Glutamatergic neuron (in vitro differentiated cells): Measurements from ENCODE around the gene PHLPP1. TPM values are rescaled to one million over a fixed set of nuclear protein-coding genes. Genes with fewer than 3 reads are reported as not detected.

Experiments used
- DNase-seq: peaks from one replicate; pipeline ENCODE4 v3.0.0; 2022
- H3K27ac Mint-ChIP-seq: one replicate; pipeline ENCODE4 v1.8.0; 2020; ENCODE audit warnings: mild to moderate bottlenecking, mixed read lengths, inconsistent platforms; ENCODE audit not compliant: unreplicated experiment
- H3K27me3 Mint-ChIP-seq: one replicate; pipeline ENCODE4 v1.8.0; 2020; ENCODE audit warnings: mild to moderate bottlenecking, moderate library complexity, mixed read lengths, inconsistent platforms; ENCODE audit not compliant: unreplicated experiment
- H3K36me3 Mint-ChIP-seq: one replicate; pipeline ENCODE4 v1.8.0; 2020; ENCODE audit warnings: mild to moderate bottlenecking, mixed read lengths, inconsistent platforms; ENCODE audit not compliant: unreplicated experiment
- H3K4me1 Mint-ChIP-seq: one replicate; pipeline ENCODE4 v1.8.0; 2020; ENCODE audit warnings: mild to moderate bottlenecking, low read depth, mixed read lengths, inconsistent platforms; ENCODE audit not compliant: unreplicated experiment
- H3K4me3 Mint-ChIP-seq: one replicate; pipeline ENCODE4 v1.8.0; 2020; ENCODE audit warnings: mild to moderate bottlenecking, mixed read lengths, inconsistent platforms; ENCODE audit not compliant: unreplicated experiment
- H3K9me3 Mint-ChIP-seq: one replicate; pipeline ENCODE4 v1.8.0; 2020; ENCODE audit warnings: mild to moderate bottlenecking, moderate library complexity, mixed read lengths, inconsistent platforms; ENCODE audit not compliant: unreplicated experiment
- CTCF ChIP-seq: fragments of 200-600 bp; sonication (generic); IDR thresholded peaks from one replicate; pipeline ENCODE4 v1.5.0; 2021; ENCODE audit not compliant: partially characterized antibody, unreplicated experiment
- total RNA-seq: library from RNA; stranded (reverse); fragmentation: NEBNext Ultra II Directional; extraction: Animal tissue kit (Norgen Biotek cat#: 25700); gene quantifications from one replicate; pipeline ENCODE4 v1.2.1, GENCODE V29; 2021; ENCODE audit not compliant: unreplicated experiment

Gene PHLPP1
- total RNA-seq, 1 donor from 2014 or later: 14.0 TPM

- peaks cover 7% of the 10 kb centered on the region for H3K4me1 Mint-ChIP-seq
- H3K27ac Mint-ChIP-seq: no peak overlapping the region
Measured at GRCh38 chr18:62777814-62778213, 62.5 kb downstream of the PHLPP1 start.

GRCh38 chr18:62778976-62779869 is 63.9 kb downstream of the PHLPP1 start:
- Mint-ChIP-seq H3K27ac (peak overlapping the region; percentile 55), H3K9me3 (peaks cover 4% of the 10 kb centered on the region), H3K4me3 (no peak overlapping the region), H3K36me3 (no peaks in the 10 kb centered on the region), H3K4me1 (peaks cover 7% of the 10 kb centered on the region), H3K27me3 (no peaks in the 10 kb centered on the region)
- TF ChIP-seq CTCF: no peak
- no peak for DNase-seq

More at GRCh38 chr18:62777814-62778213, 62.5 kb downstream of the PHLPP1 start:
- DNase-seq: no peak
- no peaks in the 10 kb centered on the region for H3K36me3 Mint-ChIP-seq
- H3K9me3 Mint-ChIP-seq: peaks cover 4% of the 10 kb centered on the region
- no peaks in the 10 kb centered on the region for H3K27me3 Mint-ChIP-seq
- TF ChIP-seq CTCF: no peak
- H3K4me3 Mint-ChIP-seq: no peak overlapping the region

GRCh38 chr18:62781262-62781661 is 65.9 kb downstream of the PHLPP1 start:
- Mint-ChIP-seq H3K4me1 (peaks cover 11% of the 10 kb centered on the region), H3K27ac (no peak overlapping the region), H3K9me3 (peaks cover 4% of the 10 kb centered on the region), H3K36me3 (no peaks in the 10 kb centered on the region), H3K4me3 (no peak overlapping the region), H3K27me3 (no peaks in the 10 kb centered on the region)
- DNase-seq: no peak
- TF ChIP-seq CTCF: no peak

GRCh38 chr18:62781893-62782292 is 66.6 kb downstream of the PHLPP1 start:
- H3K27ac Mint-ChIP-seq: no peak overlapping the region
- DNase-seq: no peak
- H3K4me1 Mint-ChIP-seq: peaks cover 11% of the 10 kb centered on the region
- H3K36me3 Mint-ChIP-seq: no peaks in the 10 kb centered on the region
- no peak for TF ChIP-seq CTCF
- H3K9me3 Mint-ChIP-seq: peaks cover 4% of the 10 kb centered on the region
- H3K27me3 Mint-ChIP-seq: no peaks in the 10 kb centered on the region
- no peak overlapping the region for H3K4me3 Mint-ChIP-seq

- Mint-ChIP-seq H3K27ac (no peak overlapping the region), H3K4me1 (peaks cover 17% of the 10 kb centered on the region), H3K4me3 (no peak overlapping the region), H3K36me3 (no peaks in the 10 kb centered on the region), H3K27me3 (no peaks in the 10 kb centered on the region), H3K9me3 (peaks cover 2% of the 10 kb centered on the region)
- TF ChIP-seq CTCF: no peak
- DNase-seq: no peak
Measured at GRCh38 chr18:62784338-62784965, 69.1 kb downstream of the PHLPP1 start.
